Fibroblast of the conjunctiva (primary cell): ENCODE data around the gene STPG2.
"Not testable (repeated sequence)": the region's sequence is repeated elsewhere in the genome, so short reads cannot be mapped to it uniquely, and the experiment has no call there.

Experiments used
- DNase-seq: peaks from one replicate; pipeline ENCODE4 v3.0.0-alpha.2; 2010; ENCODE audit warnings: low read depth

STPG2 gene

GRCh38 chr4:97639961-97640360 lies 503.3 kb downstream of the STPG2 start:
- DNase-seq, result no peak

GRCh38 chr4:97633831-97634230 lies 509.4 kb downstream of the STPG2 start:
- not testable (repeated sequence) for DNase-seq

- DNase-seq, result no peak
Measured at GRCh38 chr4:97627750-97628149, 515.5 kb downstream of the STPG2 start.

- no peak for DNase-seq
Measured at GRCh38 chr4:97624204-97624603, 519.1 kb downstream of the STPG2 start.

GRCh38 chr4:97605932-97606331 lies 537.3 kb downstream of the STPG2 start:
- DNase-seq, result no peak

- DNase-seq, result no peak
Measured at GRCh38 chr4:97593248-97593647, 550.0 kb downstream of the STPG2 start.

- DNase-seq, result no peak
Measured at GRCh38 chr4:97590266-97590665, 553.0 kb downstream of the STPG2 start.

- no peak for DNase-seq
Measured at GRCh38 chr4:97589481-97590196, 553.6 kb downstream of the STPG2 start.

- DNase-seq, result no peak
Measured at GRCh38 chr4:97587912-97588311, 555.4 kb downstream of the STPG2 start.

GRCh38 chr4:97585274-97585673 lies 558.0 kb downstream of the STPG2 start:
- DNase-seq, result no peak

- no peak for DNase-seq
Measured at GRCh38 chr4:97582890-97583289, 560.4 kb downstream of the STPG2 start.

- DNase-seq, result no peak
Measured at GRCh38 chr4:97577004-97577403, 566.3 kb downstream of the STPG2 start.

GRCh38 chr4:97560009-97560408 lies 583.3 kb downstream of the STPG2 start:
- no peak for DNase-seq

- DNase-seq, result no peak
Measured at GRCh38 chr4:97558204-97558778, 585.0 kb downstream of the STPG2 start.

- not testable (repeated sequence) for DNase-seq
Measured at GRCh38 chr4:97550637-97551036, 592.6 kb downstream of the STPG2 start.

GRCh38 chr4:97548943-97549583 lies 594.2 kb downstream of the STPG2 start:
- DNase-seq, result no peak

- DNase-seq, result no peak
Measured at GRCh38 chr4:97548186-97548585, 595.1 kb downstream of the STPG2 start.

GRCh38 chr4:97531351-97531750 lies 611.9 kb downstream of the STPG2 start:
- DNase-seq, result no peak

GRCh38 chr4:97530676-97531075 lies 612.6 kb downstream of the STPG2 start:
- DNase-seq, result no peak

GRCh38 chr4:97525236-97525635 lies 618.0 kb downstream of the STPG2 start:
- DNase-seq, result no peak

GRCh38 chr4:97517939-97518338 lies 625.3 kb downstream of the STPG2 start:
- DNase-seq, result no peak

GRCh38 chr4:97513917-97514316 lies 629.4 kb downstream of the STPG2 start:
- DNase-seq, result no peak
